GM18517 (cell line): ENCODE data around the gene ESR1.

ENCODE experiments used
- ATAC-seq: cut with Tn5 transposase; IDR thresholded peaks from one replicate; pipeline ENCODE4 v1.9.1; 2021; ENCODE audit warnings: mild to moderate bottlenecking, moderate library complexity; ENCODE audit not compliant: unreplicated experiment

The ESR1 gene

DNA sequence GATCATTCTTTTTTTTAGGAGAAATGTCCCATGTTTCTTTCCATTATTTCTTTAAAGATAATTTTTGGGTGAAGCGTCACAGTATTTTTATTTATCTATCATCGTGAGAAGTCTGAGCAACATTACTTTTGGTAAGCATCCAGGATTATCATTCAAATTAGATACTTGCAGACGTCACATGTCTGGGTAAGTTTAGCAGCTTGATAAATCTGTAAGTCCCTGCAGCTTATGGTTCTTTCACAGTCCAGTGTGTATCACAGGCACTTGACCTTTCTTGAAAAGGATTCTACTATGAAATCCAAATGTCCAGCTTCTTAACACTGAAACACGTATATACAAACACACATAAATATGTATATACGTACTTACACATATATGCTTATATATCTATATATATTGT lies 359.4 kb downstream of the ESR1 start:
- no peak for ATAC-seq

GRCh38 chr6:152167641-152168603 lies 360.4 kb downstream of the ESR1 start:
- no peak for ATAC-seq

- no peak for ATAC-seq
These were observed 362.8 kb downstream of the ESR1 start for GRCh38 chr6:152170313-152170701.

- ATAC-seq, result peak; percentile 95
These were observed 363.5 kb downstream of the ESR1 start for GRCh38 chr6:152170702-152171667.

DNA sequence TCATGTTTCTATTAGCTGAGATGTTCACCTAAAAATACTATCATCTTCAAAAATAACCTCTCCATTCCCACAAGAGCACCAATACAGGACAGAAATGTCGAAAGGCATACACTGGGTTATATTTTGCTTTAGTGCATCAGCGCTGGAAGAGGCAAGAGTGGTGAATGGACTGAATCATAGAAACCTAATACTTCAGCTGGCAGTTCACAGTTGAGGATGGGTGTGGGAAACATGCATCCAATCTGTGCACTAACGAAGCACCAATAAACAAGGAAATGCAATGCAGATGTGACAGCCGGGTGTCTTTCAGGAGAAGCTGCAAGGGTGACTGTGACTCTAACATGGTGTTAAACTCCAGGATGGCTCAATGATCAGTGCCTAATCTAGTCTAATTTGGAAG lies 365.8 kb downstream of the ESR1 start:
- no peak for ATAC-seq

- ATAC-seq, result no peak
These were observed 366.5 kb downstream of the ESR1 start for GRCh38 chr6:152173957-152174356.

DNA sequence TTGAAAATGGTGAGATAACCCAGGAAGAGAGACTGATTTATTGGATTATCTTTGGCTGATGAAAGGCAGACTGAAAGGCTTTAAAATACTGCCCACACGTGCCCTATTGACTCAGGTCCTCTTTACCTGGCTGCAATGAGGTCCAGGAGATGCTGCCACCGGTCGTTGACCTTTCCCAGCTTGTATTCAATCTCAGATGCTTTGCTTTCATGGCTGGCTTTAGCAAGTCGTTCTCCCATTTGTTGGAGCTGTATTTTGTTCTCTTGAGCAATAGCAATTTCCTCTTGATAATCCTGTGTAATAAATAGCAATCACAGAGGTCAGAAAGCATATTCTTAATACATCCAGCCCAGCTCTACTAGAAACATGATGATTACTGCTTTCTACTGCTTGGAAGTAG lies 368.8 kb downstream of the ESR1 start:
- ATAC-seq, result no peak
